HUDEP-2 (cell line): ENCODE measurements around the gene SMARCA2.
A peak's percentile ranks its signal among the peaks of the same experiment; 100 is the strongest.

Experiments
- DNase-seq, 76 experiments: peaks; one replicate each; lab custom pipeline; 2025; ENCODE audit not compliant: unreplicated experiment in 76 of 76; lab: John Stamatoyannopoulos, UW

The SMARCA2 gene

DNA sequence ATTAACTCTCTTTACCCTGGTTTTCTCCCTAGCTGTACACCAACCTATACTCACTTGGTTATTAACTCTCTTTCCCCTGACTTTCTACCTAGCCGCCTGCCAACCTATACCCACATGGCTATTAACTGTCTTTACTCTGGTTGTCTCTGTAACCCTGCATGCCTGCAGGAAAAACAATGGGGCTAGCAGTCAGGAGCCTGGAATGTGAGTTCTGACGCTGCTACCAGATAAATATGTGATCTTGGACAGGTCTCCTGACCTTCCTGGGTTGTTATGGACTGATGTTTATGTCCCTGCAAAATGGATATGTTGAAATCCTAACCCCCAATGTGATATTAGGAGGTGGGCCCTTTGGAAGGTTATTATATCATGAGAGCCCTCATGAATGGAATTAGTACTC lies 119.2 kb downstream of the SMARCA2 start:
- no peak for DNase-seq

DNA sequence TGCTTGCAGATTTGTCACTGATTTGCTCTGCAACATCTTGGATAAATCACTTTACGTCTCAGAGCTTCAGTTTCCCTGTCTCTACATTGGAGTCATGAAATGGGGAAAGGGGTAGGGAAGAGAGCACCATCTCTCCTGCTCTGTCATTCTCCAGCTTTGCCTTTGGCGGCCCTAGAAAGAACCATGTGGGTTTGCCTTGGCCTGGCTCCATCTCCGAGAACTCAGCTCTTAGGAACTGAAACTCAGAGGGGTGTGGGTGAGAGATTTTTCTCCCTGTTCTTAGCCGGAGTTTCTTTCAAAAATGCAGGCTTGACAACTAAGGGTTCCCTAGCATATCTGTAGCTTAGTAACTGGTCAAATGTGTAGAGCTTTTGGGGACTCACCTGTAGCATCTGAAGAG lies 123.5 kb downstream of the SMARCA2 start:
- DNase-seq, result no peak

DNA sequence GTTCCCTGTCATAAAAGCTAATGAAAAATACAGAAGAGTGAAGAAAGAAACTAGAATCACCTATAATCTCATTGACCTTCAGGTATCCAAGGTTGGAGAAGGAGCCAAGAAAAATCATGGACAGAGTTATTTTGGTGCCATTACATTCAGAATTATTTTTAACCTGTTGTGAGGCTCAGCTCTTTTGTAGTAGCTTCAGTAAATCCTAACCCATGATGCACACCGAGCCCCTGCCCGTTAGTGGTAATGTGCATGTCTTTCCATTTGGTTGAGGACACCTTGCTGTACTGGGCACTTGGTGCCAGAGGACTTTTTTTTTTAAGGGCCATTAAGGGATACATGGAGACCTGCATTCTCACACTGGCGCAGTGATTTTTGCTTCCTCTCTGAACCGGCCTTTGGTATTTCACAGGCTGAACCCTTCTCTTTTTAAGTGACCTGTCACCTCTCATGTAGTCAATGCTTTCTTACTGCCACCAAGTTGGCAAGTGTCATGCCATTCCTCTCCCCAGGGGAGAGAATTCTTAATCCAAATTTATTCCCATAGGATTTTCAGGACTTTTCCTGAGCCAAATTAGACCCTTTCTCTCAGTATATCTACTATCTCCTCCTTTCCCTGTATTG lies 125.6 kb downstream of the SMARCA2 start:
- no peak for DNase-seq

DNA sequence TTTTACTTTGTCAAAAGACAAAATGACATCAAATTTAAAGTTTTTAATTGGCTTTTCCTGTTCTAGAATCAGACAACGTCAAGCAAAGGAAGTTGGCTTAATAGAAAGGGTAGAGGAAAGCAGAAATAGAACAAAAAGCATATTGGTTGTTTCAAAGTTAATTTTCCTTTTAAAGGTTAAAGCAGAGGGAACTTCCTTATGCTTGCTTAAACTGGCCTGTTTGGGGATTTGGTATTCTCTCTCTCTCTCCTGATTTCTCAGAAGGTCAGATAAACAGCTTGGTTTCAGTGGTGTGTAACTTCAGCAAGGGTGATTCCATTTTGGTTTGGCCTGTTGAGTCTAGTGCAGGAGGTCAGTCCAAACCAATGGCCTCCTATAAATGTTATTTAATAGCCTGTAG lies 127.1 kb downstream of the SMARCA2 start:
- DNase-seq, result no peak

DNA sequence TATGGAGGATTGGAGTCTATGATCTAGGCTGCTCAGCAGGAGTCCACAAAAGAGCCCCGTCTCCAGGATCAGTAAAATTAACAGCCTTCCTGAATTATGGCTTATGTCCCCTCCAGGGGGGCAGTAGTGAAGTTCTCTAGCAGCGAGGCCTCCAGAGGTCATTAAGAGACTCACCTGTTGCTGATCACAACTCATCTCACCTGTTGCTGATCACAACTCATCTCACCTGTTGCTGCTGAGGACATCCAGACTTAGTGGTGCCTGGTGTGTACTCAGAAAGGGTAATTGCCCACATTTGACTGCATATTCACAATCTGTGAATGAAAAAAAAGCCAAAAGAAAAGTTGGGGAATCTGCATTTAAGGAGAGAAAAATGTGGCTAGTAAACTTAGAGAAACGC lies 129.5 kb downstream of the SMARCA2 start:
- no peak for DNase-seq

DNA sequence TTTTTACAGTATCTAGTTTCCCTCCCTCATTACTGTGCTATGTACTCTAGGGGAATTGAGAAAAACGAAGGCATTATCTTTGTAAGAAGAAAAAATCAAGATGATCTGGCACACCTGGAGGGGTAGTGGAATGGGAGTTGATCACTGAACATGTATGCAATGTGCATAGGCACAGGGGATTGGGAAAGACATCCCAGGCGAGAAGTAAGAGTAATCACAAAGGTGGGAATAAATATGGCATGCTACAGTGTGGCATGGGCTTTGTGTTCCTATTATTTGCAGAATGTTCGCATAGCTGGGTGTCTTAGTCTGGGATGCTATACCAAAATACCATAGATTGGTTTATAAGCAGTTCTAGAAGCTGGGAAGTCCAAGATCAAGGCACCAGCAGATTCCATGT lies 130.6 kb downstream of the SMARCA2 start:
- no peak for DNase-seq

DNA sequence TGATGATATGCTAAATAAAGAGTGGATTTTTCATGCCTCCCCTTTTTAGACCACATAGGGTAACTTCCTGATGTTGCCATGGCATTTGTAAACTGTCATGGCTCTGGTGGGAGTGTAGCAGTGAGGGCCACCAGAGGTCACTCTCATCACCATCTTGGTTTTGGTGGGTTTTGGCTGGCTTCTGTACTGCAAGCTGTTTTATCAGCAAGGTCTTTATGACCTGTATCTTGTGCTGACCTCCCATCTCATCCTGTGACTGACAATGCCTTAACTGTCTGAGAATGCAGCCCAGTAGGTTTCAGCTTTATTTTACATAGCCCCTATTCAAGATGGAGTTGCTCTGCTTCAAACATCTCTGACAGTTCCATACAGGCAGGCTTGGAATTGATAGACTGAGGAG lies 131.6 kb downstream of the SMARCA2 start:
- DNase-seq, result peak in 5 of 76 experiments; percentile 2 to 23 (median 8)

DNA sequence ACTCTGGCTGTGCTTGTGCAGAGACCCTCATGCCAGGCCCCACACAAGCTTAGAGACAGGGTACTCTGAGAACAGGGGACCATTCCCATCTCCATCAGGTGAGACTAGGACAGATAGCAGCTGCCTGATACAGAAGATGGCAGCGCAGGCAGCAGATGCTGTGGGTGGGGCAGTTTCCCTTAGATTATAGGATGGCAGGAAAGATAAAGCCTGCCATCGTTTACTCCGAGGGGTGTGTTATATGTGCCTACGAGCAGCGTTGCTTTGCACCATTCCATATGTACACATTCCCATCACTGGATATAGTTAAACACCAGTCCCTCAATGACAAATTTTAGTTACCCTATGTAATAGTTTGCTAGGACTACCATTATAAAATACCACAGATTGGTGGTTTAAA lies 135.2 kb downstream of the SMARCA2 start:
- DNase-seq, result no peak

DNA sequence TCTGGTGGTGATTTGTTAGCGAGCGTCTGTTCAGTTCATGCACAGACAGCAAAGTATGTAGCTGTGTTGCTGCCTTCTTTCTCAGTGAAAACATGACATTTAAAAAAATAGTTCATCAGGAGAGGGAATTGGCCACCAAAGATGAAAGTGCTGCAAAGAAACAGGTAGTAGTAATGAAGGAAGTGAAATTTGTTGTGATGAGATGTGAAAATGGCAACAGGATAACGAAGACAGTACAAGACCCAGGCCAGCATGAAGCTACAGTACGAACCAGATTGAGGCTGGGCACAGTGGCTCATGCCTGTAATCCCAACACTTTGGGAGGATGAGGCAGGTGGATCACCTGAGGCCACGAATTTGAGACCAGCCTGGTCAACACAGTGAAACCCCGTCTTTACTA lies 136.0 kb downstream of the SMARCA2 start:
- DNase-seq, result no peak

DNA sequence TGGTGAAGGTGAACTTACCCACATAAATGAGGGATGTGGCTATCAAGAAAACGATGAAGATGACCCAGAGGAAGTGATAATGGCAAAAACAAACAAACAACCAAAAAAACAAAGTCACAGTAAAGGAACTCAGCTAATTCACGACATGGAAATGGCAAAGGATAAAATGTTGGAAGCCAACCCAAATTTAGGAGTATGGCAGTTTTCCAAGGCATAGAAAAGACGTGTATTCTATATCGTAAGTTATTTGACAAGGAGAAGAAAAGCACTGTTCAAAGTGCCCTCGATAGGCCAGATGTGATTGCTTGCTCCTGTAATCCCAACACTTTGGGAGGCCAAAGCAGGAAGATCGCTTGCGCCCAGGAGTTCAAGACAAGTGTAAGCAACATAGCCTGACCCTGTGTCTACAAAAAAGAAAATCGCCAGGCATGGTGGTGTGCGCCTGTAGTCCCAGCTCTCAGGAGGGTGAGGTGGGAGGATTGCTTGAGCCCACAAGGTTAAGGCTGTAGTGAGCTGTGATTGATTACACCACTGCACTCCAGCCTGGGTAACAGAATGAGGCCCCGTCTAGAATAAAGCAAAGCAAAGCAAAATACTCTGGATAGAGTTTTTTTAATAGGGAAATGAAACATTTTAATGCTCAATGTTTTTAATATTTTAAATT lies 138.0 kb downstream of the SMARCA2 start:
- DNase-seq, result no peak

DNA sequence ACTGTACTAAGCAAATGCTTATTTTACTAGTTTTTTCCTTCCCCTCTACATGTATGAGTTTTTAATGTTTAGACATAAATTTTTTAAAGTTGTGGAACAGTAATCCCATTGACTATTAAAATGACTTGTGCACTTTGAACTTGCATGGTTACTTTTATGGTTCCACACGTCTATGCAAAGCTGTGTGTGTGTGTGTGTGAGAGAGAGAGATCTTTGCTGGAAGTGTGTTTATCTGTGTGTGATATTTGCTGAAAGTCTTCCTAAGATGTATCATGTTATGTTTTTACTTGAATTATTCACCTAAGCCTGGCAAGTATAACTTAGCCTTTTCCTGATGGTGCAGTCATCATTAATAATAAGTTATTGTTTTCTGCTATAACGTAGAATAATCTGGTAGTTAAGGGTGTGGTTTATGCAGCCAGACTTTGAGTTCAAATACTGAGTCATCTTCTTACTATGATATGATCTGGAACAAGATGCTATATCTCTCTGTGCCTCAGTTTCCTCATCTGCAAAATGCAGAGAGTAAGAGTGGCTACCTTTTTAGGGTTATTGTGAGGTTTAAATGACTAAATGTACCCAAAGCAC lies 138.6 kb downstream of the SMARCA2 start:
- no peak for DNase-seq

DNA sequence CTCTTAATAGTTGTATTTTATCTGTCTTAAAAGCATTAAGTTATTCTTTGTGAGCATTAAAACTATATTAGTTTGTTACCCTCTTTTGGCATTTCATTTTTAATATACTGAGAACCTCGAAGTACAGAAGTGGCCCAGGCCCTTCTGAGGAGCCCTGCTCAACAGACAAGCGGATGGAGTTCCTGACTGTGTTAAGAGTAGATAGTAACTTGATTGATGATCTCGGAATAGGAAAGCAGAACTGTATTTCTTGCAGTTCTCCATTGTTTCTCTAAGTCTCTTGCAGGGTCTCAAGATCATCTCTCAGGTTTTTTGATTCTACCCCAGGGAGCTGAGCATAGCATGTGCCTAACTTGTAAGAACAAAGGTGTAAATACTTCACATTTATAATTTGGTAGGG lies 139.6 kb downstream of the SMARCA2 start:
- no peak for DNase-seq

DNA sequence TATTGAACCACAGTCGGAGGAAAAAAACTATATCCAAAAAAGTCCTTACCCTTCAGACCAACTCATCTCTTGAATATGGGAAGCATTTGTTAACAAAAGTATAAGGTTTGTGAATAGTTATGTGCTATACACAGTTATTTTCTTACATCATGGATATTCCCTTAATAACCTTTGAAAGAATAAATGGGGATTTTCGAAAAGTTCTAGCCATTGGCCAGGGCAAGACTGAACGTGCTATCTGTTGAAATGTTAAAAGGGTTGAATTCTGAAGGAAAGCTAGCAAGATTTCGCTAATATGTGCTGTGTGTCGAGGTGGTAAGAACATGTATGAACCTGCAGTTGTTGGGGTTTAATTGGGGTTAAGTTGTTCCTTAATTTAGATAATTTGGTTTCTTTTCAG lies 140.8 kb downstream of the SMARCA2 start:
- no peak for DNase-seq

DNA sequence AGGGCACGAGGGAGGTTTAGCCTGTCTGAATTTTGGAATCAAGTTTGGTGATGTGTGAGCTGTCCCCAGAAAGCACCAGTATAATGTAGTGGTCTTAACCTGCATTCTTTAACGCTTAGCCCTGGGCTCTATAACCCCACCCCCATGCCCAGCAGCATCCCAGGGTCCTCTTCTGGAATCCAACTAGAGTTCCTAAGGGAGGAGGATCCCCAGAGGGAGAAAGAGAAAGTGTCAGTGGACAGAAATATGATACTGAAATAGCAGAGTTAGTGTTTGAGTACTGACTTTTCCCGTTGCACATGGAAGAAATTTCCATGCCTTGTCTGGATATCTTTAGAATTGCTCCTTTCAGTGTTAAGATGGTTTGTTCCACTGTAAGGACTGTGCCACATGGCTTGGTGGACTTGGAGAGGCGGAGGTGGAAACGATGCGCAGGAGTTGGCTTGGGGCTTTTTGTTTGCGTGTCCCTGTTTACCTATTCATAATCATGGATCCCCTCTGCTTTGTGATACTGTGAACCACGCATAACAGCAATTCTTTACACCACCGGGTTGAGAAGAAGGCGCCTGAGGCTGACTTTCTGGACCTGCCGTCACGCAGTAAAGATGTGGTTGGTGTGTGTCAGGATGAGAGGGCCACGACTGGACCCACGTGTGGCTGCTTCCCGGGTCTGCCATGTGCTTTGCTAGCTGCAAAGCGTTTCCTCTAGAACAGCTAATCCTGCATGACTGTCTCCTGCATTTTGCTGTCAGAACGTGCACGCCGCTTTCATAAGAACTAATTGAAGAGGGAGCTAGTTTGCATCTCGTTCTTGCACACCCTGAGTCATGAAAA lies 142.3 kb downstream of the SMARCA2 start:
- DNase-seq, result peak in 43 of 76 experiments; percentile 2 to 51 (median 17)

DNA sequence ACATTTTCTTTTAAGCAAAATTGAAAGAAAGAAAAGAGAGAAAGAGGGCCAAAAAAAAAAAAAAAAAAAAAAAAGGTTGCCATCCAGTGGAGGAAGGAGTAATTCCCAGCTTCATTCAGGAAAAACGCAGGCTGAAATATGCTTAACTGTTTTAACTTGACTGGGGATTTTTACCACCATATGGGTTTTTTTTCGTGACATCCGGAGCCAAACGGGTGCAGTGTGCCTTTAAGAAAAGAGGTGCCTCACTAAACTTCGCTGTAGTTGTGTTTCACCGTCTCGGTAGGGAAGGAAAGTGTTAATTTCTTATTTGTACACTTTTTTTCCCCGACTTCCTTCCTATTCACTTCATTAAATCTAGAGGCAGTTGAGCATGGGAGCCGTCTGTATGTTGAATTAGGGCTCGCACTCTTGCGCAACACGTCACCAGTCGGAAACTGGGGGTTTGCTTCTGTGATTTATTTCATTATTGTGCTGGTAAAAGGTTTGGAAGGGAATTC lies 143.0 kb downstream of the SMARCA2 start:
- peak in 5 of 76 experiments; percentile 7 to 40 (median 8) for DNase-seq

DNA sequence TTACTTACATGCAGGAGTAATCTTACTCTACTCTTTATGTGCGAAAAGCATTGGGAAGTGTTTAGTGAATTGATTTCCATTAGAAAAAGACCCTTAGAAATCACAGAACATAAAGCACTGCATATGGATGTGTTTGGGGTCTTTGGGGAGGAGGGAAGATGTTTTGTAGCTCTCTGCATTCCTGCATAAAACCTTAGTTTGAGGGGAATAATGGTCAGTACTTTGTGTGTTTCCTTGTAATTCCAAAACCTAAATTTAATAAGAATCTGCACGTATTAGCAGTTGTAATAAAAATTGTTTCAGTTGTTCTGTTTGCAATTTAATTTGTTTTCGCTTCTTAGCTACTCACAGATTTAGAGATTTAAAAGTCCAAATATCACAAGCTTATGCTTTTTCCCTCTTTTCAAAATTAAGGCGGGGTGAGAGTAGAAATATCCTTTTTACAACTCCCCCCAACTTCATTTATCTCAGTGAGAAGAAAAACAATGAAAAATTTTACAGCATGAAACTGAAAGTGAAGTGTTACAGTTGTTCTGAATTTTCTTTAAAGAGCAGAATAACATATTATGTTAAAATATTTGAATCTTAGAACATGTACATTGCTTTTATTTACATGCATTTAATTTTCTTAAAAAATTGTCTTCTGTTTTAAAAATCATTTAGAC lies 143.8 kb downstream of the SMARCA2 start:
- no peak for DNase-seq

DNA sequence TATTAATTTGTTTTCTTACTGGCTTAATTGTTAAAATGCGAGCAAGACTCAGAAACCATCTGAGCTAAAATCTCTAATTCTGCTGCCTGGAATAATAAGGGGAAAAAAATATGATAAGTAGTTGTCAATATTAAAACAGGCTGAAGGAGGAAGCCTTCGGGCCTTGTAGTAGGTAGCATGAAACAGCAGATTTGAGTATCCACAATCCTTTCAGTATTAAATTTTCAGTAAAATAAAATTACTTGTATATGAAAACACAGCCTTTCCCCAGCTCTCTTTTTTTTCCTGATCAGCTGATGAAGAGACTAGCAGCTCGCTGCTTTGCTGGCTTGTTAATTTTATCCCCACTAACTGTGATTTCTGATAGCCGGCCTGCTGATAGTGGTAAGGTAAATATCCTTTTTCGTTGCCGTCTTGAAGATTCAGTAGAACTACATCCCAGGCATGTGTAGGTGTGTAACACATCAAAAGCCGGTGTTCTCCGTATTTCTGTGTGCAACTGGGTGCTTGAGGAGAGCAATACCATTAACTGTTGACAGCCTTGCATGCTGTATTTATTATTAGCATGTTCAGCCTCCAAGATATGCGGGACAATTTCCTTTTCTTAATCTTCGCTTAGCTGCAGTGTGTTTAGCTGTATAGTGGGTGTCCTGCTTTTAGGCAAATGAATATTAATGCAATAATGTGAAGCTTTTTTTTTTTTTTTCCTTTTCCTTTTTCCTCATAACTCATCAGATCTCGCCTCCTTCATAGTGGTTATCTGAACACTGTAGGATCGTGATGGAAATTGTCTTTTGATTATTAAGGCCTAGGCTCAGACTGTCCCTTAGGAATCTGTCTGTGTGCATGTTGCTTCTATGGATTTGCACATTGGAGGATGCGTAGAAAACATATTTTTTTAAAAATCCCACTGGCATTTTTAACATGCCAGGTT lies 144.6 kb downstream of the SMARCA2 start:
- no peak for DNase-seq

DNA sequence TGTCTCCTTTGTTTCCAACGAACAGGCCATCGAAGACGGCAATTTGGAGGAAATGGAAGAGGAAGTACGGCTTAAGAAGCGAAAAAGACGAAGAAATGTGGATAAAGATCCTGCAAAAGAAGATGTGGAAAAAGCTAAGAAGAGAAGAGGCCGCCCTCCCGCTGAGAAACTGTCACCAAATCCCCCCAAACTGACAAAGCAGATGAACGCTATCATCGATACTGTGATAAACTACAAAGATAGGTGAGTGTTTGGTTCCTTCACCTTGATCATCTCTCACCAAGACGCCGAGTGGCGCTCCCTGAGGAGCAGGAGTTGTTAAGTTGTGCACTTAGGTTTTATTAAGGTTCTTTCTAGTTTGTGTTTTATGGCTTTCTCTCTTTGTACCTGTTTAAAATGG lies 146.5 kb downstream of the SMARCA2 start:
- DNase-seq, result no peak

DNA sequence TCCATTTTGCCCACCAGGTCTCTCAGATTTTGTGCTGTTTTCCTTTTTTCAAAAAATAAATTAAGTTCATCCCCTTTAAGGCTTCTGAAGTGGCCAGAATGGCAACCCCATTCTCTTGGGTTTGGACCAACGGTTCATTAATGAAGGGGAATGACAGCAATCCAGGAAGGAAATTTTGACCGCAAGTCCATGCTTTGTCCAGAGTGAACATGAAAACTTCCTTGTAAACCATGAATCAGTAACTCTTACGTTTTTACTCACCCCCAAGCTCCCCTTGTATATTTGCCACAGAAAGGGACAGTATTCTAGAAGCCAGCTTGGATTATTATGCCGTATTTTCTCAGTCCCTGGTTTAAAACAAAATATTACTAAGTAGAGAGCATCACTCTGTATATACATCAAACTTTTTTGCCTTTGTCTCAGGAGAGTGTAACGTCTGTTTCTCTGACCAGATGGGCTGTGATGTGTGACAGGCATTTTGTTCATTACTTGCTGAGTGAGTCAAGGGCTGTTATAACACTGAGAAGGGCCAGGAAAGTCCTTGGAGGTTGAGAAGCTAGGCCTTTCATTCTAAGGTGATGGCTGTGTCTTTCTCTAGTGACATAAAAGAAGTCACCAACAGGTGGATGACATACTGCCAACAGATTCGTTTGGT lies 148.2 kb downstream of the SMARCA2 start:
- DNase-seq, result no peak
